CD4-positive, alpha-beta memory T cell (primary cell): ENCODE results near the gene CCDC178. TPM values are rescaled to one million over a fixed set of nuclear protein-coding genes. Genes with fewer than 3 reads are reported as not detected.

Source experiments
- CTCF ChIA-PET: fragments of 350-600 bp; sonication (Branson Sonifier 250); formaldehyde crosslinking; loops from one replicate; lab custom pipeline; 2021; ENCODE audit warnings: inconsistent platforms; ENCODE audit not compliant: partially characterized antibody; lab: Charles Lee
- POLR2A ChIA-PET: fragments of 350-600 bp; sonication (Branson Sonifier 250); formaldehyde crosslinking; loops from one replicate; lab custom pipeline; 2021; ENCODE audit not compliant: partially characterized antibody; lab: Charles Lee
- DNase-seq, 5 donors: peaks; one replicate each; pipeline versions ENCODE4 v3.0.0 to v3.0.0-alpha.2; 2020 to 2022; ENCODE audit warnings: mixed read lengths in 1 of 5
- H3K27ac ChIP-seq: one replicate; pipeline ENCODE4 v1.7.0; 2013; ENCODE audit warnings: low read depth, low read length
- H3K27me3 ChIP-seq: 2 replicates; pipeline ENCODE4 v1.7.0; 2013; ENCODE audit warnings: mild to moderate bottlenecking, low read length, moderate library complexity; ENCODE audit not compliant: insufficient read depth
- H3K36me3 ChIP-seq: 2 replicates; pipeline ENCODE4 v1.7.0; 2013; ENCODE audit warnings: mild to moderate bottlenecking, low read length, moderate library complexity; ENCODE audit not compliant: insufficient read depth
- H3K4me1 ChIP-seq: 2 replicates; pipeline ENCODE4 v1.7.0; 2013; ENCODE audit warnings: mild to moderate bottlenecking, low read length, moderate library complexity; ENCODE audit not compliant: insufficient read depth
- H3K4me3 ChIP-seq, 2 donors: one replicate each; pipeline ENCODE4 v1.7.0; 2013; ENCODE audit warnings: low read length in 2 of 2, mild to moderate bottlenecking in 1 of 2
- H3K9me3 ChIP-seq, 2 donors: one replicate each; pipeline ENCODE4 v1.7.0; 2013; ENCODE audit warnings: low read length in 2 of 2, control low read depth in 1 of 2; ENCODE audit not compliant: control insufficient read depth in 1 of 2
- H3K27ac Mint-ChIP-seq, 7 donors: one replicate each; pipeline ENCODE4 v1.8.0; 2020 to 2021; ENCODE audit warnings: mixed read lengths in 7 of 7, mild to moderate bottlenecking in 6 of 7, inconsistent platforms in 3 of 7, moderate library complexity in 3 of 7
- H3K27me3 Mint-ChIP-seq, 2 donors: one replicate each; pipeline ENCODE4 v1.8.0; 2020 to 2021; ENCODE audit warnings: mixed read lengths in 2 of 2
- H3K36me3 Mint-ChIP-seq, 2 donors: one replicate each; pipeline ENCODE4 v1.8.0; 2020 to 2021; ENCODE audit warnings: mixed read lengths in 2 of 2, inconsistent platforms in 1 of 2, mild to moderate bottlenecking in 1 of 2
- H3K4me1 Mint-ChIP-seq, 4 donors: one replicate each; pipeline ENCODE4 v1.8.0; 2020 to 2021; ENCODE audit warnings: mixed read lengths in 4 of 4, mild to moderate bottlenecking in 1 of 4
- H3K4me3 Mint-ChIP-seq, 8 donors: one replicate each; pipeline ENCODE4 v1.8.0; 2020 to 2021; ENCODE audit warnings: mixed read lengths in 8 of 8, mild to moderate bottlenecking in 7 of 8, moderate library complexity in 6 of 8, inconsistent platforms in 3 of 8
- H3K9me3 Mint-ChIP-seq, 8 donors: one replicate each; pipeline ENCODE4 v1.8.0; 2020 to 2021; ENCODE audit warnings: mixed read lengths in 8 of 8, mild to moderate bottlenecking in 5 of 8, inconsistent platforms in 3 of 8, moderate library complexity in 1 of 8
- intact Hi-C: fragments of 100-400 bp; cut with micrococcal nuclease; formaldehyde crosslinking; loops from one replicate; pipeline ENCODE4 v1.15.1; 2023
- polyA plus RNA-seq, 2 donors: library from polyadenylated mRNA; unstranded; fragments of 300-500 nt; fragmentation: Illumina TruSeq; gene quantifications; one replicate each; pipeline ENCODE4 v1.2.3, GENCODE V29; 2021
- total RNA-seq, 2 experiments: library from RNA; stranded (reverse); gene quantifications; one replicate each; pipeline ENCODE4 v1.2.3, GENCODE V29; 2021

CCDC178 gene
- total and polyA plus RNA-seq, 4 experiments from 2014 or later: not detected

DNA sequence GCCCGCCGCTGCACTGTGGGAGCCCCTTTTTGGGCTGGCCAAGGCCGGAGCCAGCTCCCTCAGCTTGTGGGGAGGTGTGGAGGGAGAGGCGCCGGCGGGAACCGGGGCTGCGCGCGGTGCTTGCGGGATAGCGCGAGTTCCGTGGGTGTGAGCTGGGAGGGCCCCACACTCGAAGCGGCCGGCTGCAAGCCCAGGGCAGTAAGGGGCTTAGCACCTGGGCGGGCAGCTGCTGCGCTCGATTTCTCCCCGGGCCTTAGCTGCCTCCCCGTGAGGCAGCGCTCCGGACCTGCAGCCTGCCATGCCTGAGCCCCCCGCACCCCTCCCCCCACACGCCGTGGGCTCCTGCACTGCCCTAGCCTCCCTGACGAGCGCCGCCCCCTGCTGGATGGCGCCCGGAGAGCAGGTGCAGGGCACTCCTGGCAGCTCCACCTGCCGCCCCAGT lies 124.4 kb downstream of the CCDC178 start:
- H3K27ac Mint-ChIP-seq: no peak overlapping the region
- POLR2A ChIA-PET: no interaction called here
- H3K27me3 Mint-ChIP-seq: no peaks in the 10 kb centered on the region
- intact Hi-C loops: no loop called here
- H3K27me3 ChIP-seq: no peaks in the 10 kb centered on the region
- H3K4me1 Mint-ChIP-seq: no peaks in the 10 kb centered on the region
- no peak overlapping the region for H3K4me3 ChIP-seq
- no peaks in the 10 kb centered on the region for H3K36me3 ChIP-seq
- no peaks in the 10 kb centered on the region for H3K36me3 Mint-ChIP-seq
- H3K9me3 Mint-ChIP-seq: peaks cover 0 to 29% (median 17%) of the 10 kb centered on the region in 8 donors
- no peak for DNase-seq
- CTCF ChIA-PET: no interaction called here
- H3K27ac ChIP-seq: no peak overlapping the region
- H3K9me3 ChIP-seq: peaks cover 0 to 6% of the 10 kb centered on the region in 2 donors
- no peaks in the 10 kb centered on the region for H3K4me1 ChIP-seq
- no peak overlapping the region for H3K4me3 Mint-ChIP-seq

DNA sequence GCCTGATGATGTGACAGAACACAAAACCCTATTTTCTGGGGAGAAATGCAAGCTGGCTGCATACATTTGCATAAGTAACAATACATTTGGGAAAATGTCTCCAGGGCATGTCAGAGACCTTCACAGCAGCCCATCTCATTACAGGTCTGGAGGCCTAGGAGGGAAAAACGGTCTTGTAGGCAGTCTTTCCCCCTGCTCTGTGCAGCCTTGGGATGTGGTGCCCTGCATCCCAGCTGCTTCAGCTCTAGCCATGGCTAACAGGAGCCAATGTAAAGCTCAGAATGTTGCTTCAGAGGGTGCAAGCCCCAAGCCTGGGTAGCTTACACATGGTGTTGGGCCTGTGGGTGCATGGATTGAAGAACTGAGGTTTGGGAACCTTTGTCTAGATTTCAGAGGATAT lies 133.0 kb downstream of the CCDC178 start:
- intact Hi-C loops: no loop called here
- H3K36me3 Mint-ChIP-seq: no peaks in the 10 kb centered on the region
- Histone ChIP-seq H3K9me3 (no peaks in the 10 kb centered on the region), H3K27me3 (no peaks in the 10 kb centered on the region), H3K4me1 (no peaks in the 10 kb centered on the region), H3K27ac (no peak overlapping the region), H3K4me3 (no peak overlapping the region), H3K36me3 (no peaks in the 10 kb centered on the region)
- ChIA-PET CTCF (no interaction called here), POLR2A (no interaction called here)
- H3K27me3 Mint-ChIP-seq: no peaks in the 10 kb centered on the region
- H3K4me3 Mint-ChIP-seq: no peak overlapping the region
- DNase-seq: no peak
- H3K9me3 Mint-ChIP-seq: peaks cover 0 to 18% (median under 1%) of the 10 kb centered on the region in 8 donors
- H3K27ac Mint-ChIP-seq: no peak overlapping the region
- H3K4me1 Mint-ChIP-seq: no peaks in the 10 kb centered on the region

DNA sequence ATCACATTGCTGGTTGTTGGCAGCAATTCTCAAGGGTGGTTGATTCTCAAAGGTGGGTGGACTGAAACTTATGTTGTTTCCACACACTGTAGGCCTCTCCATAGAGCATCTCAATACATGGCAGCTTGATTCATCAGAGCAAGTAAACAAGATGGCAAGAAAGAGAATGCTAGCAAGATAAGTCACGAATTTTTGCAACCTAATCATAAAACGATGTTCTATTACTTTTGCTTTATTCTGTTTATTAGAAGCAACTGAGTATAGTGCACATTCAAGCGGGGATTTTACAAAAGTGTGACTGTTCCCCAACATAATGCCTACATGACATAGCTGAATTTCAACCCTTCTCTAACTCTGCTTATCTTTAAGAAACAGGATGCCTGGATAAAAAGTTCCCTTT lies 136.2 kb downstream of the CCDC178 start:
- ChIA-PET CTCF (no interaction called here), POLR2A (no interaction called here)
- H3K4me1 Mint-ChIP-seq: no peaks in the 10 kb centered on the region
- intact Hi-C loops: no loop called here
- no peak overlapping the region for H3K27ac Mint-ChIP-seq
- H3K27ac ChIP-seq: no peak overlapping the region
- H3K4me3 Mint-ChIP-seq: no peak overlapping the region
- H3K36me3 ChIP-seq: no peaks in the 10 kb centered on the region
- H3K4me1 ChIP-seq: no peaks in the 10 kb centered on the region
- H3K9me3 Mint-ChIP-seq: peaks cover 2 to 19% (median 10%) of the 10 kb centered on the region in 8 donors
- H3K4me3 ChIP-seq: no peak overlapping the region
- no peak for DNase-seq
- H3K36me3 Mint-ChIP-seq: no peaks in the 10 kb centered on the region
- H3K9me3 ChIP-seq: no peaks in the 10 kb centered on the region
- no peaks in the 10 kb centered on the region for H3K27me3 ChIP-seq
- H3K27me3 Mint-ChIP-seq: no peaks in the 10 kb centered on the region

DNA sequence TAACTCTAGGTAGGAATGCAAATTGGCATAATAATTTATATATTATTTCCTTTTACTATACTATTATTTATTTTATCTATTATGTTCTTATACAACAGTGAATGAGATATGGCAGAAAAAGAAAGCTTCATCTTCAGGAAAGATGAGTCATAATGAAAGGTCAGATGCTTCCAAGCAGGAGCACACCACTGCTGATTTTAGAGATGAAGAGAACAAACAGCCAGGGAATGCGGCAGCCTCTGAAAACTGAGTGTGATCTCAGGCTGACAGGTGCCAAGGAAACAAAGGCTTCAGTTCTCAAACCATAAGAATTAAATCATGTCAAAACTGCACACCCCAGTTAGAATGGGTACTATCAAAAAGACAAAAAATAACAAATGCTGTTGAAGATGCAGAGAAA lies 149.0 kb downstream of the CCDC178 start:
- Histone ChIP-seq H3K4me3 (no peak overlapping the region), H3K4me1 (no peaks in the 10 kb centered on the region), H3K9me3 (no peaks in the 10 kb centered on the region), H3K27me3 (no peaks in the 10 kb centered on the region), H3K36me3 (no peaks in the 10 kb centered on the region), H3K27ac (no peak overlapping the region)
- H3K27ac Mint-ChIP-seq: no peak overlapping the region
- peaks cover 2 to 9% (median 6%) of the 10 kb centered on the region in 8 donors for H3K9me3 Mint-ChIP-seq
- no peaks in the 10 kb centered on the region for H3K4me1 Mint-ChIP-seq
- no peak for DNase-seq
- intact Hi-C loops: no loop called here
- POLR2A ChIA-PET: no interaction called here
- no peak overlapping the region for H3K4me3 Mint-ChIP-seq
- H3K27me3 Mint-ChIP-seq: no peaks in the 10 kb centered on the region
- CTCF ChIA-PET: no interaction called here
- H3K36me3 Mint-ChIP-seq: no peaks in the 10 kb centered on the region

DNA sequence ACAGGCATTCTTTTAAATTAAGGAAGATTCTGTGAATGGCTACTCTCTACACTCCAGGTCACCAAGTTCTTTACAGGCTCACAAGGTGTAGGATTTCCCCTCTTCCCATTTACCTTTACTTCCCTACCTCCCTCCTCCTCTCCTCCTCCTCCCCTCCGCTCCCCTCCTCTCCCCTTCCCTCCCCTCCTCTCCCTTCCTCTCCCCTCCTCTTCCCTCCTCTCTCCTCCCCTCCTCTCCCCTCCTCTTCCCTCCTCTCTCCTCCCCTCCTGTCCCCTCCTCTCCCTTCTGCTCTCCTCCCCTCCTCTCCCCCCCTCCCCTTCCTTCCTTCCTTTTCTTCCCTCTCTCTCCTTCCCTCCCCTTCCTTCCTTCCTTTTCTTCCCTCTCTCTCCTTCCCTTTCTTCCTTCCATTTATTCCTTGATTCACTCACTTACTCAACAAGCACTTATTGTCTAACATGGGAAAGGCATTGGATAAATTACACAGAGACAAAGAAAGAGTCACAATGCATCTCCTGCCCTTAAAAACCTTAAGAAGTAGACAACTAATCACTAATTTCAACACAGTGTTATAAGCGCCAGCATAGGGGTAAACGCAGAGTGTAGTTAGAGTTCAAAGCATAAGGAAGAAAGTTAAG lies 152.3 kb downstream of the CCDC178 start:
- Histone ChIP-seq H3K36me3 (no peaks in the 10 kb centered on the region), H3K27ac (no peak overlapping the region), H3K27me3 (no peaks in the 10 kb centered on the region), H3K4me1 (no peaks in the 10 kb centered on the region), H3K4me3 (no peak overlapping the region), H3K9me3 (no peaks in the 10 kb centered on the region)
- Mint-ChIP-seq H3K27me3 (no peaks in the 10 kb centered on the region), H3K9me3 (peaks cover 0 to 9% (median 6%) of the 10 kb centered on the region in 8 donors), H3K4me3 (peak overlapping the region in 1 of 8 donors; percentile 11), H3K27ac (no peak overlapping the region), H3K36me3 (no peaks in the 10 kb centered on the region), H3K4me1 (no peaks in the 10 kb centered on the region)
- ChIA-PET CTCF (no interaction called here), POLR2A (no interaction called here)
- no peak for DNase-seq
- intact Hi-C loops: no loop called here

DNA sequence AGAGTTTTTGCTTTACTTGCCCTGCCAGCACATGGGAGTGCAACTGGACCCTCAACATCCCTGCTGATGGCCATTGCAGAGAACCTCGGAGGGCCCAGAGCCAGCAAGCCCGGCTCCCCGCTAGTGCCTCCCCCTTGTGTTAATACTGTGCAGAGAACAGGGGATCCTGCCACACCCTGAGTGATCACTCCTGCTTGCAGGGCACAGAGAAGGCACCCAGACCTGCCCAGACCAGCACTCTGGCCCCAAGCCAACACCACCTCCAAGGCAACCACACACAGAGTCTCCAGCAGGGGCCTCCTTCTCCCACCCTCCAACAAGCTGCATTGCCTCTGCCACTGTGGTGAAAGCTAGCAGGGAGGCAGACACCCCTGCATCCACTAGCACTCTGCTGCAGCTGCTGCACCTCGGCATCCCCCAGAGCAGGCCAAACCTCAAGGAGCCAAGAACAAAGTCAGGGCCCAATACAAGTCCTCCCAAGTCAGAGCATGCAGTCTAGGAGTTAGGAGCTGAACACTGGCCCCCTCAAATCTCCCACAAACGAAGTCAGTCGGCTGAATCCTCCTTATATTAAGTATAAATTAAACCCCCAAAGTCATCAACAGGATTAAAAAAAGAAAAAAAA lies 157.7 kb downstream of the CCDC178 start:
- Mint-ChIP-seq H3K4me3 (no peak overlapping the region), H3K36me3 (no peaks in the 10 kb centered on the region), H3K27ac (no peak overlapping the region), H3K4me1 (no peaks in the 10 kb centered on the region), H3K27me3 (no peaks in the 10 kb centered on the region), H3K9me3 (peaks cover 0 to 5% (median 2%) of the 10 kb centered on the region in 8 donors)
- intact Hi-C loops: no loop called here
- H3K27ac ChIP-seq: no peak overlapping the region
- DNase-seq: no peak
- ChIA-PET POLR2A (no interaction called here), CTCF (no interaction called here)
- H3K27me3 ChIP-seq: no peaks in the 10 kb centered on the region
- H3K4me1 ChIP-seq: no peaks in the 10 kb centered on the region
- H3K4me3 ChIP-seq: no peak overlapping the region
- H3K36me3 ChIP-seq: no peaks in the 10 kb centered on the region
- no peaks in the 10 kb centered on the region for H3K9me3 ChIP-seq

DNA sequence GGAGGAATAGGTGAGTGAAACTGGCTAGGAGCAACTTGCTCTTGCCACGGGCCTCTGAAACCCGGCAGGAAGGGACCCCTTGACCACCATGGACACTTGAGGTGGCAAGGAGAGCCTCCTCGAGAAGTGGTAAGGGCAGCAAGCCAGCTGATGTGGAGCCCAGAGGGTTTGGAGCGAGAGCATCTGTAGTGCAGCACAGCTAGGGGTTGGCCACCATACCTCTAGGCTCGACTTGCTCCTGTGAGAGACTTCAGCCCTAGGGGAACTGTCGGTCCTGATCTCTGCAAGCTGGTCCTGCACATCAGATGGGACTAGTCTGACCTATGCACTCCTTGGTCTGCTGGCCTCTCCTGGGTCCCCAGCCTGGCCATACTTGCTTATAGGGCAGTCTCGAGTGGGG lies 158.4 kb downstream of the CCDC178 start:
- Histone ChIP-seq H3K27me3 (no peaks in the 10 kb centered on the region), H3K9me3 (no peaks in the 10 kb centered on the region), H3K4me1 (no peaks in the 10 kb centered on the region), H3K36me3 (no peaks in the 10 kb centered on the region), H3K4me3 (no peak overlapping the region), H3K27ac (no peak overlapping the region)
- Mint-ChIP-seq H3K27me3 (no peaks in the 10 kb centered on the region), H3K36me3 (no peaks in the 10 kb centered on the region), H3K4me1 (no peaks in the 10 kb centered on the region), H3K9me3 (peaks cover 0 to 9% (median 3%) of the 10 kb centered on the region in 8 donors), H3K27ac (no peak overlapping the region), H3K4me3 (no peak overlapping the region)
- intact Hi-C loops: no loop called here
- ChIA-PET CTCF (no interaction called here), POLR2A (no interaction called here)
- DNase-seq: no peak
